SK-N-SH (cell line): ENCODE results near the gene CDH23. TPM values are rescaled to one million over a fixed set of nuclear protein-coding genes. Genes with fewer than 3 reads are reported as not detected.

Experiments used
- CTCF ChIA-PET: fragments of 300-600, 350-600 bp; formaldehyde crosslinking; extraction: SDS; loops from one replicate; lab custom pipeline; 2021; lab: Yijun Ruan, JAX
- POLR2A ChIA-PET: fragments of 350-600 bp; sonication (Branson Sonifier 250); formaldehyde crosslinking; extraction: SDS; loops from one replicate; lab custom pipeline; 2020; ENCODE audit warnings: antibody characterized with exemption, inconsistent platforms; lab: Yijun Ruan, JAX
- DNase-seq: peaks from one replicate; pipeline ENCODE4 v3.0.0; 2012
- H2AFZ ChIP-seq: fragments of 200-600 bp; sonication (generic); 2 replicates; pipeline ENCODE4 v1.8.1; 2016; ENCODE audit warnings: antibody characterized with exemption, mild to moderate bottlenecking, low read depth
- H3F3A ChIP-seq: fragments of 200-600 bp; sonication (generic); replicated peaks from 2 replicates; pipeline ENCODE3; 2016; ENCODE audit warnings: antibody characterized with exemption, mild to moderate bottlenecking; ENCODE audit not compliant: insufficient read depth
- H3K27ac ChIP-seq, 2 experiments: fragments of 200-500 bp in 1 of 2; fragments of 200-600 bp in 1 of 2; sonication (Bioruptor generic) in 1 of 2; sonication (generic), shearing (Covaris generic) in 1 of 2; 2 replicates each; pipeline versions ENCODE4 v1.5.1 to v1.6.1; 2014 to 2016; ENCODE audit warnings: low read depth in 2 of 2, inconsistent platforms in 1 of 2, low read length in 1 of 2, mild to moderate bottlenecking in 1 of 2, mixed read lengths in 1 of 2
- H3K27me3 ChIP-seq: fragments of 200-600 bp; sonication (generic), shearing (Covaris generic); 2 replicates; pipeline ENCODE4 v1.6.1; 2016; ENCODE audit warnings: mixed run types; ENCODE audit not compliant: insufficient read depth
- H3K36me3 ChIP-seq, 2 experiments: fragments of 200-500 bp in 1 of 2; fragments of 200-600 bp in 1 of 2; sonication (Bioruptor generic) in 1 of 2; sonication (generic) in 1 of 2; replicated peaks in 1 of 2; 2 replicates each; pipeline versions ENCODE3 to v1.5.1; 2014 to 2016; ENCODE audit warnings: low read length in 1 of 2, mild to moderate bottlenecking in 1 of 2; ENCODE audit not compliant: insufficient read depth in 2 of 2, control insufficient read depth in 1 of 2
- H3K4me1 ChIP-seq, 2 experiments: fragments of 200-500 bp in 1 of 2; fragments of 200-600 bp in 1 of 2; sonication (Bioruptor generic) in 1 of 2; sonication (generic), shearing (Covaris generic) in 1 of 2; 2 replicates each; pipeline versions ENCODE4 v1.5.1 to v1.6.1; 2014 to 2016; ENCODE audit warnings: low read depth in 1 of 2, low read length in 1 of 2, mixed run types in 1 of 2; ENCODE audit not compliant: insufficient read depth in 2 of 2, control insufficient read depth in 1 of 2
- H3K4me2 ChIP-seq: fragments of 200-600 bp; sonication (generic), shearing (Covaris generic); 2 replicates; pipeline ENCODE4 v1.6.1; 2017; ENCODE audit warnings: mixed run types
- H3K4me3 ChIP-seq, 2 experiments: fragments of 200-500 bp in 1 of 2; fragments of 200-600 bp in 1 of 2; sonication (Bioruptor generic) in 1 of 2; sonication (generic), shearing (Covaris generic) in 1 of 2; 2 replicates each; pipeline versions ENCODE4 v1.5.1 to v1.8.1; 2014 to 2016; ENCODE audit warnings: low read depth in 2 of 2, inconsistent platforms in 1 of 2, low read length in 1 of 2, mild to moderate bottlenecking in 1 of 2, mixed read lengths in 1 of 2, moderate library complexity in 1 of 2
- H3K79me2 ChIP-seq: fragments of 200-600 bp; sonication (generic); 2 replicates; pipeline ENCODE4 v1.8.1; 2017; ENCODE audit warnings: mild to moderate bottlenecking; ENCODE audit not compliant: insufficient read depth
- H3K9ac ChIP-seq: fragments of 200-600 bp; sonication (generic); 2 replicates; pipeline ENCODE4 v1.6.1; 2017; ENCODE audit warnings: mixed run types
- H3K9me2 ChIP-seq: fragments of 200-600 bp; sonication (generic); 2 replicates; pipeline ENCODE4 v1.6.1; 2017; ENCODE audit warnings: mixed run types
- H3K9me3 ChIP-seq: fragments of 200-600 bp; sonication (generic); 2 replicates; pipeline ENCODE4 v1.6.1; 2017; ENCODE audit warnings: mixed run types, mild to moderate bottlenecking, moderate library complexity
- H4K20me1 ChIP-seq: fragments of 200-600 bp; sonication (generic); 2 replicates; pipeline ENCODE4 v1.6.1; 2017; ENCODE audit warnings: mild to moderate bottlenecking, mixed run types; ENCODE audit not compliant: insufficient read depth
- CHD2 ChIP-seq: fragments of 150-350 bp; IDR thresholded peaks from 2 replicates; pipeline ENCODE4 v1.6.1; 2018; ENCODE audit warnings: low read length; ENCODE audit not compliant: partially characterized antibody
- ELF1 ChIP-seq: IDR thresholded peaks from 2 replicates; pipeline ENCODE4 v1.4.0; 2012
- EZH2phosphoT487 ChIP-seq: fragments of 200-600 bp; sonication (generic); IDR thresholded peaks from 2 replicates; pipeline ENCODE4 v1.6.1; 2017; ENCODE audit warnings: low read depth, mixed run types, mild to moderate bottlenecking, antibody characterized with exemption, moderate library complexity, borderline replicate concordance
- FOSL2 ChIP-seq: IDR thresholded peaks from 2 replicates; pipeline ENCODE4 v1.4.0; 2012; ENCODE audit warnings: low read depth, mild to moderate bottlenecking, moderate library complexity, borderline replicate concordance
- FOXM1 ChIP-seq: IDR thresholded peaks from 2 replicates; pipeline ENCODE4 v1.4.0; 2012; ENCODE audit warnings: low read depth, mild to moderate bottlenecking
- GABPA ChIP-seq: IDR thresholded peaks from 2 replicates; pipeline ENCODE4 v1.4.0; 2012; ENCODE audit warnings: low read depth, mild to moderate bottlenecking
- GATA2 ChIP-seq: sonication (generic); formaldehyde crosslinking; IDR thresholded peaks from 2 replicates; pipeline ENCODE4 v1.5.0; 2020; ENCODE audit warnings: mild to moderate bottlenecking, missing genetic modification reagents
- JUND ChIP-seq: IDR thresholded peaks from 2 replicates; pipeline ENCODE4 v1.4.0; 2012
- MAX ChIP-seq: IDR thresholded peaks from 2 replicates; pipeline ENCODE4 v1.4.0; 2012; ENCODE audit warnings: low read depth
- MXI1 ChIP-seq: IDR thresholded peaks from 2 replicates; pipeline ENCODE4 v1.6.1; 2012; ENCODE audit warnings: mild to moderate bottlenecking, low read depth, low read length, improper control_type of control experiment
- NFIC ChIP-seq: IDR thresholded peaks from 2 replicates; pipeline ENCODE4 v1.4.0; 2012; ENCODE audit warnings: borderline replicate concordance
- RAD21 ChIP-seq: IDR thresholded peaks from 2 replicates; pipeline ENCODE4 v1.6.1; 2012; ENCODE audit warnings: mild to moderate bottlenecking, low read length
- RCOR1 ChIP-seq: fragments of 150-350 bp; IDR thresholded peaks from 2 replicates; pipeline ENCODE4 v1.6.1; 2017; ENCODE audit warnings: antibody characterized with exemption, low read length
- SMC3 ChIP-seq: IDR thresholded peaks from 2 replicates; pipeline ENCODE4 v1.6.1; 2012; ENCODE audit warnings: low read depth, low read length, improper control_type of control experiment
- TCF12 ChIP-seq: IDR thresholded peaks from 2 replicates; pipeline ENCODE4 v1.4.0; 2012
- USF2 ChIP-seq: fragments of 150-350 bp; IDR thresholded peaks from 2 replicates; pipeline ENCODE4 v1.6.1; 2017; ENCODE audit warnings: antibody characterized with exemption, low read length, low read depth, borderline replicate concordance
- WGBS: methylation state at CpG from one replicate; pipeline ENCODE4 v1.1.6; 2017; ENCODE audit warnings: low lambda C conversion rate; 5-methylcytosine and 5-hydroxymethylcytosine counted together
- polyA plus RNA-seq, 3 experiments: library from polyadenylated mRNA; depleted of rRNA; stranded (reverse); fragments of >200 nt; gene quantifications; 2 replicates each; pipeline ENCODE4 v1.2.3, GENCODE V29; 2012
- TF ChIP-seq, protein P1 (sequence below): fragments of 200-600 bp; sonication (generic); IDR thresholded peaks from 2 replicates; pipeline ENCODE4 v1.6.1; 2017; ENCODE audit warnings: antibody characterized with exemption, mild to moderate bottlenecking, moderate library complexity
- TF ChIP-seq, protein P2 (sequence below): fragments of 150-350 bp; IDR thresholded peaks from 2 replicates; pipeline ENCODE4 v1.6.1; 2016; ENCODE audit warnings: mild to moderate bottlenecking, low read depth, low read length
- TF ChIP-seq, protein P3 (sequence below): IDR thresholded peaks from 2 replicates; pipeline ENCODE4 v1.4.0; 2012; ENCODE audit warnings: low read depth, borderline replicate concordance
- TF ChIP-seq, protein P4 (sequence below): IDR thresholded peaks from 2 replicates; pipeline ENCODE4 v1.4.0; 2012; ENCODE audit warnings: low read depth, borderline replicate concordance

The CDH23 gene
- polyA plus RNA-seq, 1 of the 3 experiments (the other 2 are of a cell fraction), result 0.03 TPM

GRCh38 chr10:71767420-71768035, 370.8 kb downstream of the CDH23 start:
- Histone ChIP-seq H3K4me2 (peak overlapping the region; percentile 14; the same call in 1 of the 2 replicates), H3K4me1 (peaks cover 16 to 18% of the 10 kb centered on the region in 2 experiments; a peak in 3 of 4 replicates), H3K27me3 (no peaks in the 10 kb centered on the region), H3K9me3 (no peaks in the 10 kb centered on the region)
- 72% methylated on average over 7 of the region's 10 CpGs for WGBS
- no peak for TF ChIP-seq MAX
- TF ChIP-seq TCF12, result no peak
- no peak for TF ChIP-seq RAD21
- no peak for TF ChIP-seq FOXM1
- TF ChIP-seq RCOR1, result no peak
- no peak for TF ChIP-seq SMC3
- TF ChIP-seq MXI1, result no peak
- no peak for TF ChIP-seq USF2
- TF ChIP-seq, protein P1, sequence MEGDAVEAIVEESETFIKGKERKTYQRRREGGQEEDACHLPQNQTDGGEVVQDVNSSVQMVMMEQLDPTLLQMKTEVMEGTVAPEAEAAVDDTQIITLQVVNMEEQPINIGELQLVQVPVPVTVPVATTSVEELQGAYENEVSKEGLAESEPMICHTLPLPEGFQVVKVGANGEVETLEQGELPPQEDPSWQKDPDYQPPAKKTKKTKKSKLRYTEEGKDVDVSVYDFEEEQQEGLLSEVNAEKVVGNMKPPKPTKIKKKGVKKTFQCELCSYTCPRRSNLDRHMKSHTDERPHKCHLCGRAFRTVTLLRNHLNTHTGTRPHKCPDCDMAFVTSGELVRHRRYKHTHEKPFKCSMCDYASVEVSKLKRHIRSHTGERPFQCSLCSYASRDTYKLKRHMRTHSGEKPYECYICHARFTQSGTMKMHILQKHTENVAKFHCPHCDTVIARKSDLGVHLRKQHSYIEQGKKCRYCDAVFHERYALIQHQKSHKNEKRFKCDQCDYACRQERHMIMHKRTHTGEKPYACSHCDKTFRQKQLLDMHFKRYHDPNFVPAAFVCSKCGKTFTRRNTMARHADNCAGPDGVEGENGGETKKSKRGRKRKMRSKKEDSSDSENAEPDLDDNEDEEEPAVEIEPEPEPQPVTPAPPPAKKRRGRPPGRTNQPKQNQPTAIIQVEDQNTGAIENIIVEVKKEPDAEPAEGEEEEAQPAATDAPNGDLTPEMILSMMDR, result no peak
- no peak for TF ChIP-seq GABPA
- TF ChIP-seq FOSL2, result no peak
- TF ChIP-seq CHD2, result no peak
- TF ChIP-seq, all 33 proteins: peak for 0
- H3K9me2 ChIP-seq, result no peaks in the 10 kb centered on the region
- peaks cover 3% of the 10 kb centered on the region for H3F3A ChIP-seq
- no peak overlapping the region for H3K9ac ChIP-seq
- peak overlapping the region; percentile 46 to 76 for H3K27ac ChIP-seq
- H3K4me3 ChIP-seq, result no peak overlapping the region
- ChIA-PET CTCF (interaction anchor here (0.6 to 2.2 kb wide), 5 partner anchors 30 to 487 kb away, joined by 3 to 11 read pairs (median 3); no protein-coding TSS in a partner anchor), POLR2A (interaction anchor here (0.9 to 1.1 kb wide), 2 partner anchors 10 to 113 kb away, joined by 3 to 4 read pairs; no protein-coding TSS in a partner anchor)
- no peaks in the 10 kb centered on the region for H3K36me3 ChIP-seq
- no peak overlapping the region for H2AFZ ChIP-seq
- no peaks in the 10 kb centered on the region for H4K20me1 ChIP-seq
- H3K79me2 ChIP-seq, result no peaks in the 10 kb centered on the region
- DNase-seq, result no peak

GRCh38 chr10:71769279-71769823, 372.6 kb downstream of the CDH23 start:
- ChIA-PET POLR2A (no interaction called here), CTCF (no interaction called here)
- 79% methylated on average over 5 of the region's 5 CpGs for WGBS
- H3K27ac ChIP-seq, result peak overlapping the region in 1 of 2 experiments; percentile 20; a peak in 2 of 4 replicates
- no peak overlapping the region; the same call in 1 of the 2 replicates for H3K9ac ChIP-seq
- H3K4me3 ChIP-seq, result peak overlapping the region in 1 of 2 experiments; percentile 19; a peak in 1 of 4 replicates
- H3F3A ChIP-seq, result peaks cover 3% of the 10 kb centered on the region
- no peaks in the 10 kb centered on the region for H3K36me3 ChIP-seq
- peaks cover 27 to 29% of the 10 kb centered on the region in 2 experiments; a peak in 3 of 4 replicates for H3K4me1 ChIP-seq
- H3K9me2 ChIP-seq, result no peaks in the 10 kb centered on the region
- H3K9me3 ChIP-seq, result no peaks in the 10 kb centered on the region
- no peak for DNase-seq
- H4K20me1 ChIP-seq, result no peaks in the 10 kb centered on the region
- no peaks in the 10 kb centered on the region for H3K27me3 ChIP-seq
- H2AFZ ChIP-seq, result peak overlapping the region; percentile 51; the same call in 1 of the 2 replicates
- no peak overlapping the region for H3K4me2 ChIP-seq
- no peaks in the 10 kb centered on the region for H3K79me2 ChIP-seq
- no peak for TF ChIP-seq EZH2phosphoT487
- TF ChIP-seq, protein P2, sequence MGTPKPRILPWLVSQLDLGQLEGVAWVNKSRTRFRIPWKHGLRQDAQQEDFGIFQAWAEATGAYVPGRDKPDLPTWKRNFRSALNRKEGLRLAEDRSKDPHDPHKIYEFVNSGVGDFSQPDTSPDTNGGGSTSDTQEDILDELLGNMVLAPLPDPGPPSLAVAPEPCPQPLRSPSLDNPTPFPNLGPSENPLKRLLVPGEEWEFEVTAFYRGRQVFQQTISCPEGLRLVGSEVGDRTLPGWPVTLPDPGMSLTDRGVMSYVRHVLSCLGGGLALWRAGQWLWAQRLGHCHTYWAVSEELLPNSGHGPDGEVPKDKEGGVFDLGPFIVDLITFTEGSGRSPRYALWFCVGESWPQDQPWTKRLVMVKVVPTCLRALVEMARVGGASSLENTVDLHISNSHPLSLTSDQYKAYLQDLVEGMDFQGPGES, result no peak
- no peak for TF ChIP-seq FOXM1
- no peak for TF ChIP-seq MXI1
- TF ChIP-seq NFIC, result no peak
- no peak for TF ChIP-seq RAD21
- TF ChIP-seq GATA2, result no peak
- TF ChIP-seq, protein P3, sequence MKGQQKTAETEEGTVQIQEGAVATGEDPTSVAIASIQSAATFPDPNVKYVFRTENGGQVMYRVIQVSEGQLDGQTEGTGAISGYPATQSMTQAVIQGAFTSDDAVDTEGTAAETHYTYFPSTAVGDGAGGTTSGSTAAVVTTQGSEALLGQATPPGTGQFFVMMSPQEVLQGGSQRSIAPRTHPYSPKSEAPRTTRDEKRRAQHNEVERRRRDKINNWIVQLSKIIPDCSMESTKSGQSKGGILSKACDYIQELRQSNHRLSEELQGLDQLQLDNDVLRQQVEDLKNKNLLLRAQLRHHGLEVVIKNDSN, result no peak
- TF ChIP-seq, protein P4, sequence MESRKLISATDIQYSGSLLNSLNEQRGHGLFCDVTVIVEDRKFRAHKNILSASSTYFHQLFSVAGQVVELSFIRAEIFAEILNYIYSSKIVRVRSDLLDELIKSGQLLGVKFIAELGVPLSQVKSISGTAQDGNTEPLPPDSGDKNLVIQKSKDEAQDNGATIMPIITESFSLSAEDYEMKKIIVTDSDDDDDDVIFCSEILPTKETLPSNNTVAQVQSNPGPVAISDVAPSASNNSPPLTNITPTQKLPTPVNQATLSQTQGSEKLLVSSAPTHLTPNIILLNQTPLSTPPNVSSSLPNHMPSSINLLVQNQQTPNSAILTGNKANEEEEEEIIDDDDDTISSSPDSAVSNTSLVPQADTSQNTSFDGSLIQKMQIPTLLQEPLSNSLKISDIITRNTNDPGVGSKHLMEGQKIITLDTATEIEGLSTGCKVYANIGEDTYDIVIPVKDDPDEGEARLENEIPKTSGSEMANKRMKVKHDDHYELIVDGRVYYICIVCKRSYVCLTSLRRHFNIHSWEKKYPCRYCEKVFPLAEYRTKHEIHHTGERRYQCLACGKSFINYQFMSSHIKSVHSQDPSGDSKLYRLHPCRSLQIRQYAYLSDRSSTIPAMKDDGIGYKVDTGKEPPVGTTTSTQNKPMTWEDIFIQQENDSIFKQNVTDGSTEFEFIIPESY, result no peak
- TF ChIP-seq ELF1, result no peak
- TF ChIP-seq FOSL2, result no peak
- no peak for TF ChIP-seq JUND
